NCI-H1417 treated with DMSO at 0.1 percent for 48 hours (cell line): ENCODE measurements around the gene GHRHR.

ENCODE experiments used
- DNase-seq: peaks from one replicate; lab custom pipeline; 2025; lab: John Stamatoyannopoulos, UW

GHRHR gene

DNA sequence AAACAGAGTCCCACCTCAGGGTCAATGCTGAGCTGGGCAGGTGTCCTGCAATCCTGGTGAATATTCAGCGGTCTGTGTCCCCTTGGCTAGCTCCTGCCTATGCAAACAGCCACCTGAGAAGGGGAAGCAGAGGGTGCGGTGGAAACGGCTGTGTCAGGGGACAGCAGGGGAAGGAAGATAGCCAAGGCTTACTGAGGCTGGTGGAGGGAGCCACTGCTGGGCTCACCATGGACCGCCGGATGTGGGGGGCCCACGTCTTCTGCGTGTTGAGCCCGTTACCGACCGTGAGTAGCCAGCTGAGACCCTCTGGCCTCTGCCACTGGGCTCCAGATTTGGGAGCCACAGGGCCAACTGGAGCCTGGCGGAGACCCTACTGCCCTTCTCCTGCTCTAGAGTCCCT, at the start of gene GHRHR:
TSS of gene GHRHR (plus strand) at position 112 of the 400 bp plus-strand sequence. CDS start at position 228, 116 bp downstream.
- DNase-seq = no peak

DNA sequence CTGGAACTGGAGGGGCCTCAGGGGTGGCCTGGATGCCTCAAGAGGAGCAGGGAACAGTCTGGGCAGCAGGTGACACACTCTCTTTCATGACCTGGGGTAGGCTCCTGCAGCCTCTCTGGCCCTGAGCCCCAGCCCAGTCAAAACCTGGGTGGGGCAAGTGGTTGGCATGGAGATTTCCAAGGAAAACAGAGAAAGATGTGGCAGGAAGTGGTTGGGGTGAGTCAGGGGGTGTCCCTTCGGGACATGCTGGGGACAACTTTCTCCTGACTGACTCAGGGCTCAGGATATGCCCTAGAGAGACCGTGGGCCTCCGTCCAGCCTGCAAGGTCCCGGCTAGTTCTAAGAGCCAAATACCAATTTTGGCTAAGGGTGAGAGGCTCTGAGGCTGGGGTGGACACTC, 49.2 kb upstream of the GHRHR start:
- DNase-seq = no peak

DNA sequence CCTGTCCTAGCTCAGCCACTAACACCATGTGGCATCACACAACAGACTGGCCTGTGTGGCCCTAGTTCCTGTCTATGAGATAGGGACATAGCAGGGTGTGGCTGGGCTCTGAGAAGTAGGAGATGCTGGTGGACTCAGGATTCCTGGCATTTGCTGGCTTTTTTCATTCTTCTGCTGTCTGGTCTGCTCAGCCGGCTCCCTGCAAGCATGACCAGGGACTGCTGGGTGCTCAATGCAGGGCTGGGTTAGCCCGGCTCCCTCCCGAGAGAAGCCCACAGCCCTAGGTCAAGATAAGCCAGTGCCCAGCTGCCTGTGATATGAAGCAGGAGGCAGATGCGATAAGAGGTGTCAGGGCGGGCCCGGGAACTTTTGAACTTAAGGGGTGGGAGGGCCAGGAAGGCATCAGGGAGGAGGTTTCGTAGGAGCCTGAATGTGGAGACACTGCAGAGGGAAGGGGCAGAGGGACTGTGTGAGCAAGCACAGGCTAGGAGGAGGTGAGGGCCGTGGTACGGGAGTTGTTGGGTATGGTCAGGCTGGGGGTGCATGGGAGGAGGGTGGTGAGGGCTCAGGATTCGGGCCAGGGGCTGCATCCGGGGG, 48.6 kb upstream of the GHRHR start:
- no peak for DNase-seq

- DNase-seq = no peak
These were observed 48.0 kb upstream of the GHRHR start for GRCh38 chr7:30915751-30916150.

DNA sequence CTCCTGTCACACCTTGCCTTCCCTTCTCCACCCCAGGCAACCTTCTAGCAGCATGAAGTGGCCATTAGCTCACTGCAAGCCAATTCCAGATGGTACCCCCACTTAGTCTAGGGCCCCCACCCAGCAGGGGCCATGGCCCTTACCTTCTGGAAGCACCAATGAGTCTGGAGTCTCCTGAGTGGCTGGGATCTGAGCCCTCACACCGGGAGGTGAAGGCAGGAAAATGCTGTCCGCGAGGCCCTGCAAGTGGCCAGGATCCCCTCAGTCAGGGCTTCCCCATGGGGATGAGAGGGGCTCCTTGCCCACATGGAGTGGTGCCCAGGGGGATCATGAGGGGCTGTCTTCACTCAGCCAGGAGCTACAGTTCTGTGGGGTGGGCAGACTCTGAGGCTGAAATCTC, 47.5 kb upstream of the GHRHR start:
- DNase-seq = no peak

GRCh38 chr7:30916767-30917166, 47.0 kb upstream of the GHRHR start:
- DNase-seq = no peak

DNA sequence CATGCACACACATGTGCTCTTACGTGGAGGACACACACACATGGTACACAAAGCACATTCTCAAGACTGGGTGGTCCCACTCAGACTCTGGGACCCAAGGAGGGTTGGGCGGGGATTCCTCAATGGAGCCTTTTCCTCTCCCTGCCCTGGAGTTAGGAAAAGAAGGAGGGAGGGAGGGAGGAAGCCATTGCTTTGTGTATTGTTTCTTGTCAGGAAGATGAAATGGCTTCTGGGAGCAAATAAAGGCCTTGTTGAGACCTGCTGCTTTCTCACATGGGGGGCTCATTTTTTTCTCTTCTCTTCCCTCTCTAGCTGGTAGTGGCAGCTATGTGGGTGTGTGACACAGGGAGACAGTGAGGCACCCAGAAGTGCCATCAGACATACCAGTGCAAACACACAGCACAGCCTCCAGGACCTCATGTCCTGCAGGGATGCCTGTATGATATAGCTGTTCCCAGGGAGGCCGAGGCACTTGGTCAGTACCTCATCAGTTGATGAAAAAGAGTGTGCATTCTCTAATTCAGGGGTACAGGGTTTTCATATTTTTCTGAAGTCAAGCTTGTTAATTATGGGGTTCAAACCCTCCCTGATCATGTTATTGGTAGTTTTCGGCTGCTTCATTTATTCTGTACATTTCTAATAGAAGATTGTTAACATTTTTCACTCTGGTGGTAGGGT, 46.4 kb upstream of the GHRHR start:
- no peak for DNase-seq

GRCh38 chr7:30918676-30919075, 45.1 kb upstream of the GHRHR start:
- no peak for DNase-seq

DNA sequence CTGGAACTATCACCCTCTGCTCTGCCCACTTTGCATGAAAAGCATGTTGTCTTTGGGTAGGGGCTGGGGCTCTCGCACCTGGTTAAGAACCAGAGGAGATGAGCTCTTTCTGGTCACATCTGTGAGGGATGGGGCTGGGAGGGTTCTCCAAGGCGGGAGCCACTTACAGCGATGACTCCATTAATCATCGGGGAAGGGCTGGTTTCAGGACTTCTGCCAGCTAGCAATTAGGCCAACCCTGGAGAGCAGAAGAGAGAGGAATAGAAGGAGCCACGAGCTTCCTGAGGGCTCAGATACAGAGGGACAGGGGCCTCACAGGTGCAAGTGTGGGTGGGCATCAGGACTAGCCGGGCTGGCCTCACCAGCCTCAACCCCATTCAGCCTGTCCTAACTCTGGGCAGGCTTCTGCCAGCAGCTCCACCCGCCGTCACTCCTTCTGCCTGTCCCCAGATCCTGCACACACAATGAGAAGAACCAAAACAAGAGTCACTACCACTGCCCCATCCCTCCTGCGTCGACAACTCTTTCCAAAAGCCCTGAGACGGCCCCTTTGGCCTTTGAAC, 43.7 kb upstream of the GHRHR start:
- DNase-seq = no peak

DNA sequence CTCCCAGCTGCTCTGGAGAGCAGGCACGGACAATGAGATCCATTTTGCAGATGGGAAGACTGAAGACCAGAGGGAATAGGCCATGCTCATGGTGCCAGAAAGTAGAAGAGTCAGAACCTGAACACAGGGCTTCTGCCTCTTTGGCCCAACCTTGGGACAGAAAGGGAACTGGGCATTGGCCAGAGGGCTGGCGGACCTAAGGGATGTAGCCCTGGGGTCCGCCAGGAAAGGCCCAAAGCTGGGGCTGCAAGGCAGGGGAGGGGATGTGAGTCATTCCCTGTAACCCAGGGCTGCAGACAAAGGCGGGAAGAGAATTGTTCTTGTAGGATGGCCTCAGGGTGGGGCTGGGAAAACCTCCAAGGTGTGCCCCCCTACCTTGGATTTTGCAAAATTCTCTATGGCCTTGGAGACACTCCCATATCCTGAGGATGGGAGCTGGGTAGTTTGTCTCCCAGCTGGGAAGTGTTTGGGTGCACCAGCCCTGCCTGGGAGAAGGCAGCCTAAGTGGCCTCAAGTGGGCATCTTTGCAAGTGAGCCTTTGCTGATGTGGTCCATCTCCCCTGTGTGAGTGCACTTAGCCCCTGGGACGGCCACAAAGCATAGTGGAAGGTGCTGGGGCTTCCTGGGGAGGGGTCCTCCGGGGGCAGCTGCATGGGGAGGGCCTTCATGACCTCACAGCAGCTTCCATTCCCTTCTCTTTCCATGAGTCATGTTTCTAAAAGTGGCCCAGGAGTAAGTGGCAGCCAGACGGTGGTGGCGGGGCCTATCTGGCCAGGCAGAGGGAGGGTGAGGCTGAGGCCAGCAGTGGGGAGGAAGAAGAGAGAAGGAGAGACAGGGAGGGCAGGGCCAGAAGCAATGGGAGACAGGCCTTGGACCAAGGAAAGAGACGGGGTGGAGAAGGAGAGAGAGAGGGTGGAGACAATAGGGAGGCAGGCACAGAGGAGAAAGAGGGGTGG, 42.9 kb upstream of the GHRHR start:
- no peak for DNase-seq

GRCh38 chr7:30921540-30922401, 42.0 kb upstream of the GHRHR start:
- DNase-seq = no peak

- DNase-seq = no peak
These were observed 41.2 kb upstream of the GHRHR start for GRCh38 chr7:30922596-30922995.

- no peak for DNase-seq
These were observed 40.6 kb upstream of the GHRHR start for GRCh38 chr7:30923009-30923773.

GRCh38 chr7:30923774-30924413, 39.9 kb upstream of the GHRHR start:
- DNase-seq = no peak

DNA sequence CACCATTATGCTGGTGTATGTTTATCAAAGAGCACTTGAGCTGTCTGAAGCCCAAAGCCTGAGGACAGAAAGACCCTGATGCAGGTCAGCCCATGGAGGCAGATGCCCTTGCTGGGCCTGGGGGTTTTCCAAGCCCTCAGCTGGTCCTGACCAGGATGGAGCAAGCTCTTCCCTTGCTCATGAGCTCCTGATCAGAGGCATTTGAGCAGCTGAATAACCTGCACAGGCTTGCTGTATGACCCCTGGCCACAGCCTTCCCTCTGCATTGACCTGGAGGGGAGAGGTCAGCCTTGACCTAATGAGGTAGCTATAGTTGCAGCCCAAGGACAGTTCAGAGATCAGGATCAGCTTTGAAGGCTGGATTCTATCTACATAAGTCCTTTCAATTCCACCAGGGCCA, 39.1 kb upstream of the GHRHR start:
- no peak for DNase-seq

GRCh38 chr7:30925117-30925516, 38.6 kb upstream of the GHRHR start:
- DNase-seq = no peak

GRCh38 chr7:30925913-30926312, 37.8 kb upstream of the GHRHR start:
- no peak for DNase-seq

DNA sequence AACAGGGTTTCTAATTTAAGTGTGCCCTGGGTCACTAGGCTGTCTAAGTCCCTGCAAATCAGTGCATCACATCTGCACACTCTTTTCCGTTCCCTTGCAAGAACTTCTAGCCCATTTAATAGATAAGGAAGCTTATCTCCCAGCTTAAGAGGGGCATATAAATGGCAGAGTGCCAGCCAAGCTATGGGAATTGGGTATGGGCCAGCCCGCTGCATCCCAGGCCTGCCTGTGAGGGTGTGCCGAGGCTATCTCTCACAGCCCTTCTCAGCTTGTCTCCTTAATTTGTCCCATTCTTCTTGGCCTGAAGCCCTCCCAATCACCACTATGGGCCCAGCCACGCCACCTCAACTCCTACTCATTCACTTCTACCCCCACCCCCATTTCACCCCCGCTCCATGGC, 37.4 kb upstream of the GHRHR start:
- DNase-seq = no peak

DNA sequence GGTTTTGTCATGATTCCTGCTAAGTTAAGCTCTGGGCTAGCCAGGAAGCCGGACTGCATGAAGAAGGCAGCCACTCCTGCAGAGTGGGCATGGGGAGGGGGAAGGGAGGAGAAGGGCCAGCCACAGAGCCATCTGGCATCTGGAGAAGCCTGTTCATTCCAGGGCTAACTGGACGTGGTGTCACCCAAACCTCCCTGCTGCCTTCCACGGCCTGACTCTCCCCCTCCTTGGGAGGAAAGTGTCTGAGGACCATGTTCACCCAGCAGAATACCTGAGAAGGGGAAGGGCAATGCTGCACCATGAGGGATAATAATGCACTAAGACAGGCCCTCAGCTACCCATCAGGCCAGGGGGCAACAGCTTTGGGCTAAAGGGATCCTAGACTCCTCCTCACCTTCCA, 36.7 kb upstream of the GHRHR start:
- no peak for DNase-seq

GRCh38 chr7:30927559-30927958, 36.2 kb upstream of the GHRHR start:
- DNase-seq = no peak
